PC-3 (cell line): Measurements from ENCODE around the gene CDK10. TPM values are rescaled to one million over a fixed set of nuclear protein-coding genes. Genes with fewer than 3 reads are reported as not detected.
"Not testable (repeated sequence)": the region's sequence is repeated elsewhere in the genome, so short reads cannot be mapped to it uniquely, and the experiment has no call there.

Experiments
- ATAC-seq: fragments of 200-7000 bp; cut with Tn5 transposase; 2 replicates; pipeline ENCODE4 v1.9.1; 2020; ENCODE audit warnings: mild to moderate bottlenecking, moderate library complexity
- BruUV-seq: library from RNA; stranded (reverse); fragments of 400-500 nt; replicated peaks from 2 replicates; lab custom pipeline; 2021; lab: Mats Ljungman, UMichigan
- CTCF ChIA-PET: fragments of 300-600 bp; sonication (Branson Sonifier 250); formaldehyde crosslinking; loops from one replicate; lab custom pipeline; 2022; ENCODE audit warnings: antibody characterized with exemption; lab: Charles Lee
- POLR2A ChIA-PET: fragments of 300-600 bp; sonication (Branson Sonifier 250); formaldehyde crosslinking; loops from one replicate; lab custom pipeline; 2022; ENCODE audit warnings: antibody characterized with exemption; ENCODE audit not compliant: unreplicated experiment; lab: Charles Lee
- DNase-seq: peaks from one replicate; pipeline ENCODE4 v3.0.0-alpha.2; 2015
- H2AFZ ChIP-seq: fragments of 300-600 bp; sonication (generic); 2 replicates; pipeline ENCODE4 v1.6.0; 2016; ENCODE audit warnings: antibody characterized with exemption, low read length
- H3F3A ChIP-seq: fragments of 300-600 bp; sonication (generic); one replicate; pipeline ENCODE4 v1.6.0; 2017; ENCODE audit warnings: antibody characterized with exemption, low read length, control low read depth, mild to moderate bottlenecking; ENCODE audit not compliant: unreplicated experiment
- H3K27ac ChIP-seq: fragments of 300-600 bp; sonication (generic); 2 replicates; pipeline ENCODE4 v1.5.1; 2016; ENCODE audit warnings: mild to moderate bottlenecking, low read length
- H3K27me3 ChIP-seq: fragments of 300-600 bp; sonication (generic); 2 replicates; pipeline ENCODE4 v1.6.1; 2016; ENCODE audit warnings: low read length, mixed read lengths
- H3K36me3 ChIP-seq: fragments of 300-600 bp; sonication (generic); 2 replicates; pipeline ENCODE4 v1.6.1; 2016; ENCODE audit warnings: low read depth, mixed run types, low read length, mixed read lengths
- H3K4me1 ChIP-seq: fragments of 300-600 bp; sonication (generic); 2 replicates; pipeline ENCODE4 v1.5.1; 2016; ENCODE audit warnings: low read length; ENCODE audit not compliant: insufficient read depth
- H3K4me2 ChIP-seq: fragments of 300-600 bp; sonication (generic); 2 replicates; pipeline ENCODE4 v1.6.0; 2016; ENCODE audit warnings: low read length
- H3K4me3 ChIP-seq: fragments of 300-600 bp; sonication (generic); 2 replicates; pipeline ENCODE4 v1.5.1; 2016; ENCODE audit warnings: mild to moderate bottlenecking, low read length, mixed read lengths
- H3K79me2 ChIP-seq: fragments of 300-600 bp; sonication (generic); 2 replicates; pipeline ENCODE4 v1.6.1; 2017; ENCODE audit warnings: low read length, mixed read lengths
- H3K9ac ChIP-seq: fragments of 300-600 bp; sonication (generic); 2 replicates; pipeline ENCODE4 v1.6.0; 2016; ENCODE audit warnings: mild to moderate bottlenecking, low read length
- H3K9me2 ChIP-seq: fragments of 300-600 bp; sonication (generic); replicated peaks from 2 replicates; pipeline ENCODE4 v1.6.1; 2016; ENCODE audit warnings: mixed run types, low read length, mixed read lengths
- H3K9me3 ChIP-seq: fragments of 300-600 bp; sonication (generic); 2 replicates; pipeline ENCODE4 v1.6.1; 2016; ENCODE audit warnings: low read length, mixed read lengths
- H4K20me1 ChIP-seq: fragments of 300-600 bp; sonication (generic); 2 replicates; pipeline ENCODE4 v1.6.1; 2016; ENCODE audit warnings: low read length, mixed read lengths
- EZH2 ChIP-seq: fragments of 300-600 bp; sonication (generic); IDR thresholded peaks from one replicate; pipeline ENCODE4 v1.6.1; 2017; ENCODE audit warnings: antibody characterized with exemption, mild to moderate bottlenecking, low read length; ENCODE audit not compliant: unreplicated experiment
- EZH2phosphoT487 ChIP-seq: fragments of 300-600 bp; sonication (generic); IDR thresholded peaks from 2 replicates; pipeline ENCODE4 v1.6.1; 2018; ENCODE audit warnings: mild to moderate bottlenecking, antibody characterized with exemption, low read length, borderline replicate concordance
- intact Hi-C: fragments of 100-400 bp; cut with micrococcal nuclease; formaldehyde crosslinking; loops from 2 replicates; pipeline ENCODE4 v1.9.0; 2023
- total RNA-seq: library from RNA; depleted of rRNA; stranded (reverse); fragments of >200 nt; gene quantifications from 2 replicates; pipeline ENCODE4 v1.2.3, GENCODE V29; 2014
- TF ChIP-seq, protein P1 (sequence below): fragments of 300-600 bp; sonication (generic); conservative IDR thresholded peaks from 2 replicates; pipeline ENCODE4 v1.5.1; 2017; ENCODE audit warnings: antibody characterized with exemption, low read depth, mild to moderate bottlenecking, low read length

Gene CDK10
- total RNA-seq, 1 experiment from 2014 or later, result 50.0 TPM

DNA sequence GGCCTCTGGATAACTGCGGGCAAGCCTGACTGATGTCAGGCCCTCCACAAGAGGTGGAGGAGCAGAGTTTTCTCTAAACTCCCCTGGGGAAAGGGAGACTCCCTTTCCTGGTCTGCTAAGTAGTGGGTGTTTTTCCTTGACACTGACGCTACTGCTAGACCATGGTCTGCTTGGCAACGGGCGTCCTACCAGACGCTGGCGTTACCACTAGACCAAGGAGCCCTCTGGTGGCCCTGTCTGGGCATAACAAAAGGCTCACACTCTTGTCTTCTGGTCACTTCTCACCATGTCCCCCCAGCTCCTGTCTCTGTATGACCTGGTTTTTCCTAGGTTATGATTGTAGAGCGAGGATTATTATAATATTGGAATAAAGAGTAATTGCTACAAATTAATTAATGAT, 19.5 kb upstream of the CDK10 start:
- H3K9ac ChIP-seq, H3K9me3 ChIP-seq, H3K4me1 ChIP-seq, BruUV-seq, POLR2A ChIA-PET, H3F3A ChIP-seq, H3K9me2 ChIP-seq, H3K79me2 ChIP-seq, ATAC-seq, H3K27me3 ChIP-seq, H3K4me3 ChIP-seq, H3K36me3 ChIP-seq, H3K4me2 ChIP-seq, H3K27ac ChIP-seq, H2AFZ ChIP-seq, H4K20me1 ChIP-seq, intact Hi-C loops: not testable (repeated sequence)
- TF ChIP-seq, protein P1, sequence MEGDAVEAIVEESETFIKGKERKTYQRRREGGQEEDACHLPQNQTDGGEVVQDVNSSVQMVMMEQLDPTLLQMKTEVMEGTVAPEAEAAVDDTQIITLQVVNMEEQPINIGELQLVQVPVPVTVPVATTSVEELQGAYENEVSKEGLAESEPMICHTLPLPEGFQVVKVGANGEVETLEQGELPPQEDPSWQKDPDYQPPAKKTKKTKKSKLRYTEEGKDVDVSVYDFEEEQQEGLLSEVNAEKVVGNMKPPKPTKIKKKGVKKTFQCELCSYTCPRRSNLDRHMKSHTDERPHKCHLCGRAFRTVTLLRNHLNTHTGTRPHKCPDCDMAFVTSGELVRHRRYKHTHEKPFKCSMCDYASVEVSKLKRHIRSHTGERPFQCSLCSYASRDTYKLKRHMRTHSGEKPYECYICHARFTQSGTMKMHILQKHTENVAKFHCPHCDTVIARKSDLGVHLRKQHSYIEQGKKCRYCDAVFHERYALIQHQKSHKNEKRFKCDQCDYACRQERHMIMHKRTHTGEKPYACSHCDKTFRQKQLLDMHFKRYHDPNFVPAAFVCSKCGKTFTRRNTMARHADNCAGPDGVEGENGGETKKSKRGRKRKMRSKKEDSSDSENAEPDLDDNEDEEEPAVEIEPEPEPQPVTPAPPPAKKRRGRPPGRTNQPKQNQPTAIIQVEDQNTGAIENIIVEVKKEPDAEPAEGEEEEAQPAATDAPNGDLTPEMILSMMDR, result peak; percentile 29; the same call in 1 of the 2 replicates
- DNase-seq, result peak; percentile 39
- CTCF ChIA-PET, result interaction anchor here (0.6 kb wide), 1 partner anchor 343 kb away, joined by 3 read pairs; no protein-coding TSS in a partner anchor

DNA sequence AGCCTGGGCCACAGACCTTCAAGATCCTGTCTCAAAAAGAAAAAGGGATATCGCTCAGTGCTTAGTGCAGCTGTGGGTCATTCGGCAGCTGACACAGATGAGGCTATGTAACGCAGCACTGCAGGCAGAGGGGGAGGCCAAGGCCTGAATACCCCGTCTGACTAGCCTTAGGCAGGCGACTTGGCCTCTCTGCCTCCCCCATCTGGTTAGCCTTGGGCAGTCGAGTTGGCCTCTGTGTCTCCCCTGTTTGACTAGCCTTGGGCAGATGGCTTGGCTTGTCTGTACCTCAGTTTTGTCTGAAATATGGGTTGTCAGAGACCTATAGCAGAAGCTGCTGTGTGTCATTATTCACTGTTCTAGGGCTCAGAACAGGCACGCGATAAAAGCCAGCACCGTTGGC, 18.9 kb upstream of the CDK10 start:
- ChIA-PET CTCF (interaction anchor here (0.6 kb wide), 1 partner anchor 342 kb away, joined by 3 read pairs; no protein-coding TSS in a partner anchor), POLR2A (no interaction called here)
- DNase-seq (no peak), ATAC-seq (no peak)
- Histone ChIP-seq H3K9ac (no peak overlapping the region), H3K79me2 (no peaks in the 10 kb centered on the region), H3K27me3 (no peaks in the 10 kb centered on the region), H3K4me3 (no peak overlapping the region), H3K27ac (no peak overlapping the region), H3K4me2 (no peak overlapping the region), H3K4me1 (no peaks in the 10 kb centered on the region), H4K20me1 (no peaks in the 10 kb centered on the region), H3K9me2 (no peaks in the 10 kb centered on the region), H3F3A (no peaks in the 10 kb centered on the region), H3K36me3 (peaks cover 5% of the 10 kb centered on the region; the same call in 1 of the 2 replicates), H2AFZ (no peak overlapping the region), H3K9me3 (no peaks in the 10 kb centered on the region)
- no TSS peak for BruUV-seq
- no peak for TF ChIP-seq EZH2phosphoT487
- TF ChIP-seq, protein P1, result no peak
- TF ChIP-seq EZH2, result no peak
- intact Hi-C loops, result no loop called here

DNA sequence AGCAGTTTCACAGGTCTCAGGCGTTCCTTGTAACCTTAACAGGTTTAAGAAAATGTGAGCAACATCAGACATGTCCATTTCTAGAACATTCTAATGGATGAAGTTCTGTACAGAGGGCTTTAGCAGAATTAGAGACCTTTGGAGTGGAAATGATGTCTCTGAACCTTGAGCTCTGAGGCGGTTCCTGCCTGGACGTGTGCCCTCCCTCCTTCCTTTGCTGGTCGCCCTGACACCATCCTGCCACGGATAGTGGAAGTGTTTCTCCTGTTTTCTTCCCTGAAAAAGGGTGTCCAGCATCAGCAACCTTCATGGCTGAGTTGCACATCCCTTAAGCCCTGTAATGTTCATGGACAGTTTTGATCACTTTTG, 17.7 kb upstream of the CDK10 start:
- Histone ChIP-seq H3K9me3 (no peaks in the 10 kb centered on the region), H3K4me3 (no peak overlapping the region), H3K36me3 (peaks cover 5% of the 10 kb centered on the region; the same call in 1 of the 2 replicates), H4K20me1 (no peaks in the 10 kb centered on the region), H3F3A (no peaks in the 10 kb centered on the region), H2AFZ (no peak overlapping the region), H3K4me2 (no peak overlapping the region), H3K9ac (no peak overlapping the region), H3K4me1 (no peaks in the 10 kb centered on the region), H3K9me2 (no peaks in the 10 kb centered on the region), H3K27ac (no peak overlapping the region), H3K27me3 (no peaks in the 10 kb centered on the region), H3K79me2 (no peaks in the 10 kb centered on the region)
- TF ChIP-seq EZH2 (no peak), EZH2phosphoT487 (no peak)
- TF ChIP-seq, protein P1, result no peak
- intact Hi-C loops, result no loop called here
- ChIA-PET CTCF (interaction anchor here (0.7 kb wide), 1 partner anchor 258 kb away, joined by 7 read pairs; no protein-coding TSS in a partner anchor), POLR2A (no interaction called here)
- DNase-seq, result no peak
- no peak for ATAC-seq
- BruUV-seq, result no TSS peak
